Measurements from ENCODE around the gene LRRTM4. TPM values are rescaled to one million over a fixed set of nuclear protein-coding genes. Genes with fewer than 3 reads are reported as not detected.
A peak's percentile ranks its signal among the peaks of the same experiment; 100 is the strongest.
"Not testable (repeated sequence)": the region's sequence is repeated elsewhere in the genome, so short reads cannot be mapped to it uniquely, and the experiment has no call there.

Gene LRRTM4
- total RNA-seq, 2 donors from 2014 or later: 0.33 TPM; not detected in 1

GRCh38 chr2:76711490-76711889, 810.7 kb downstream of the LRRTM4 start:
- 19 to 33% methylated on average over 2 of the region's 2 CpGs for WGBS, 2 donors
- Histone ChIP-seq H3K4me1 (no peaks in the 10 kb centered on the region), H3K9me3 (no peaks in the 10 kb centered on the region), H3K27me3 (no peaks in the 10 kb centered on the region), H3K36me3 (replicated peaks in 1 of 2; ENCODE audit: insufficient read depth in 1 of 2, low read depth in 2 of 2) (no peaks in the 10 kb centered on the region), H3K27ac (no peak overlapping the region), H3K4me3 (no peak overlapping the region)
- DNase-seq: no peak
- TF ChIP-seq POLR2A (IDR thresholded peaks at IDR 0.05): no peak
- TF ChIP-seq CTCF (IDR thresholded peaks at IDR 0.05): no peak
- no peak for ATAC-seq
- intact Hi-C loops (cut with DNase I): no loop called here

- H3K4me3 ChIP-seq: no peak overlapping the region
- no peak for DNase-seq
- TF ChIP-seq POLR2A (IDR thresholded peaks at IDR 0.05): no peak
- TF ChIP-seq CTCF (IDR thresholded peaks at IDR 0.05): no peak
- ATAC-seq: no peak
- no peak overlapping the region for H3K27ac ChIP-seq
- H3K36me3 ChIP-seq (replicated peaks in 1 of 2; ENCODE audit: insufficient read depth in 1 of 2, low read depth in 2 of 2): no peaks in the 10 kb centered on the region
- intact Hi-C loops (cut with DNase I): no loop called here
- H3K4me1 ChIP-seq: no peaks in the 10 kb centered on the region
- H3K27me3 ChIP-seq: no peaks in the 10 kb centered on the region
- WGBS, 2 donors: 72 to 77% methylated on average over 6 of the region's 6 CpGs
- no peaks in the 10 kb centered on the region for H3K9me3 ChIP-seq
Measured at GRCh38 chr2:76700894-76701293, 821.3 kb downstream of the LRRTM4 start.

GRCh38 chr2:76697998-76698713, 824.0 kb downstream of the LRRTM4 start:
- H3K36me3 ChIP-seq (replicated peaks in 1 of 2; ENCODE audit: insufficient read depth in 1 of 2, low read depth in 2 of 2); H3K9me3 ChIP-seq; H3K4me3 ChIP-seq; intact Hi-C loops (cut with DNase I); H3K4me1 ChIP-seq; H3K27me3 ChIP-seq; DNase-seq; H3K27ac ChIP-seq; ATAC-seq: not testable (repeated sequence)
- 87 to 88% methylated on average over 22 to 32 of the region's 33 CpGs for WGBS, 2 donors

Small RNAs within 50 kb of the gene (small RNA-seq; reads per million reads assigned to genes)
- 1.6 reads per million, percentile 61 among the genes with 10 or more reads in this experiment for gene RNA5SP98
